Measurements from ENCODE around the gene DNAH6. TPM values are rescaled to one million over a fixed set of nuclear protein-coding genes. Genes with fewer than 3 reads are reported as not detected.
A peak's percentile ranks its signal among the peaks of the same experiment; 100 is the strongest.

The DNAH6 gene
- total RNA-seq, 2 donors from 2014 or later: 0.52 to 1.0 TPM

- H3K9me3 ChIP-seq (ENCODE audit: control insufficient read depth, low read length, poor library complexity, severe bottlenecking): no peaks in the 10 kb centered on the region
- Mint-ChIP-seq H3K4me3 (no peak overlapping the region), H3K27me3 (no peaks in the 10 kb centered on the region), H3K27ac (no peak overlapping the region), H3K36me3 (ENCODE audit: low read depth) (peaks cover 7% of the 10 kb centered on the region), H3K4me1 (peaks cover 19% of the 10 kb centered on the region)
- no peak for DNase-seq
- no peak for ATAC-seq
Measured at GRCh38 chr2:84823229-84823628, 306.9 kb downstream of the DNAH6 start.

GRCh38 chr2:84823788-84824187, 307.5 kb downstream of the DNAH6 start:
- H3K4me3 Mint-ChIP-seq: no peak overlapping the region
- ATAC-seq: no peak
- peaks cover 7% of the 10 kb centered on the region for H3K36me3 Mint-ChIP-seq (ENCODE audit: low read depth)
- H3K27ac Mint-ChIP-seq: no peak overlapping the region
- H3K9me3 ChIP-seq (ENCODE audit: control insufficient read depth, low read length, poor library complexity, severe bottlenecking): no peaks in the 10 kb centered on the region
- no peak for DNase-seq
- no peaks in the 10 kb centered on the region for H3K27me3 Mint-ChIP-seq
- peaks cover 15% of the 10 kb centered on the region for H3K4me1 Mint-ChIP-seq

GRCh38 chr2:84827978-84828575, 311.8 kb downstream of the DNAH6 start:
- no peak for DNase-seq
- Mint-ChIP-seq H3K27ac (no peak overlapping the region), H3K27me3 (no peaks in the 10 kb centered on the region), H3K4me3 (no peak overlapping the region), H3K36me3 (ENCODE audit: low read depth) (peaks cover under 1% of the 10 kb centered on the region), H3K4me1 (peaks cover 18% of the 10 kb centered on the region)
- no peak for ATAC-seq
- H3K9me3 ChIP-seq (ENCODE audit: control insufficient read depth, low read length, poor library complexity, severe bottlenecking): no peaks in the 10 kb centered on the region

- DNase-seq: no peak
- no peak for ATAC-seq
- no peaks in the 10 kb centered on the region for H3K27me3 Mint-ChIP-seq
- no peaks in the 10 kb centered on the region for H3K9me3 ChIP-seq (ENCODE audit: control insufficient read depth, low read length, poor library complexity, severe bottlenecking)
- H3K36me3 Mint-ChIP-seq (ENCODE audit: low read depth): no peaks in the 10 kb centered on the region
- no peak overlapping the region for H3K4me3 Mint-ChIP-seq
- H3K27ac Mint-ChIP-seq: no peak overlapping the region
- peaks cover 28% of the 10 kb centered on the region for H3K4me1 Mint-ChIP-seq
Measured at GRCh38 chr2:84829693-84830092, 313.4 kb downstream of the DNAH6 start.

- ATAC-seq (no peak), DNase-seq (no peak)
- H3K36me3 Mint-ChIP-seq (ENCODE audit: low read depth): no peaks in the 10 kb centered on the region
- no peak overlapping the region for H3K27ac Mint-ChIP-seq
- no peak overlapping the region for H3K4me3 Mint-ChIP-seq
- peaks cover 31% of the 10 kb centered on the region for H3K4me1 Mint-ChIP-seq
- no peaks in the 10 kb centered on the region for H3K27me3 Mint-ChIP-seq
- no peaks in the 10 kb centered on the region for H3K9me3 ChIP-seq (ENCODE audit: control insufficient read depth, low read length, poor library complexity, severe bottlenecking)
Measured at GRCh38 chr2:84830095-84830494, 313.8 kb downstream of the DNAH6 start.

- Mint-ChIP-seq H3K27me3 (no peaks in the 10 kb centered on the region), H3K4me3 (peak overlapping the region; percentile 55), H3K4me1 (peaks cover 31% of the 10 kb centered on the region), H3K36me3 (ENCODE audit: low read depth) (no peaks in the 10 kb centered on the region), H3K27ac (no peak overlapping the region)
- H3K9me3 ChIP-seq (ENCODE audit: control insufficient read depth, low read length, poor library complexity, severe bottlenecking): no peaks in the 10 kb centered on the region
- DNase-seq: no peak
- ATAC-seq: no peak
Measured at GRCh38 chr2:84830758-84831500, 314.6 kb downstream of the DNAH6 start.

- Mint-ChIP-seq H3K36me3 (ENCODE audit: low read depth) (peaks cover 6% of the 10 kb centered on the region), H3K4me3 (peak overlapping the region; percentile 86), H3K27me3 (no peaks in the 10 kb centered on the region), H3K4me1 (peaks cover 31% of the 10 kb centered on the region), H3K27ac (no peak overlapping the region)
- no peak for DNase-seq
- peak; percentile 69 for ATAC-seq
- no peaks in the 10 kb centered on the region for H3K9me3 ChIP-seq (ENCODE audit: control insufficient read depth, low read length, poor library complexity, severe bottlenecking)
Measured at GRCh38 chr2:84832772-84833461, 316.6 kb downstream of the DNAH6 start.

- DNase-seq: no peak
- Mint-ChIP-seq H3K27ac (no peak overlapping the region), H3K27me3 (no peaks in the 10 kb centered on the region)
Measured at GRCh38 chr2:84833481-84834150, 317.3 kb downstream of the DNAH6 start.

GRCh38 chr2:84836215-84836614, 319.9 kb downstream of the DNAH6 start:
- DNase-seq (no peak), ATAC-seq (no peak)
- Mint-ChIP-seq H3K27me3 (no peaks in the 10 kb centered on the region), H3K4me3 (no peak overlapping the region), H3K4me1 (peaks cover 57% of the 10 kb centered on the region), H3K27ac (no peak overlapping the region), H3K36me3 (ENCODE audit: low read depth) (peaks cover 17% of the 10 kb centered on the region)
- H3K9me3 ChIP-seq (ENCODE audit: control insufficient read depth, low read length, poor library complexity, severe bottlenecking): no peaks in the 10 kb centered on the region

More at GRCh38 chr2:84833481-84834150, 317.3 kb downstream of the DNAH6 start:
- peaks cover 10% of the 10 kb centered on the region for H3K36me3 Mint-ChIP-seq (ENCODE audit: low read depth)
- peak; percentile 32 for ATAC-seq
- H3K9me3 ChIP-seq (ENCODE audit: control insufficient read depth, low read length, poor library complexity, severe bottlenecking): no peaks in the 10 kb centered on the region
- H3K4me1 Mint-ChIP-seq: peaks cover 35% of the 10 kb centered on the region
- peak overlapping the region; percentile 86 for H3K4me3 Mint-ChIP-seq

- peaks cover 20% of the 10 kb centered on the region for H3K36me3 Mint-ChIP-seq (ENCODE audit: low read depth)
- peaks cover 50% of the 10 kb centered on the region for H3K4me1 Mint-ChIP-seq
- H3K27ac Mint-ChIP-seq: peak overlapping the region; percentile 100
- peak overlapping the region; percentile 25 for H3K4me3 Mint-ChIP-seq
- H3K27me3 Mint-ChIP-seq: no peaks in the 10 kb centered on the region
- H3K9me3 ChIP-seq (ENCODE audit: control insufficient read depth, low read length, poor library complexity, severe bottlenecking): no peaks in the 10 kb centered on the region
- DNase-seq (no peak), ATAC-seq (no peak)
Measured at GRCh38 chr2:84838434-84839145, 322.3 kb downstream of the DNAH6 start.

GRCh38 chr2:84839851-84840250, 323.6 kb downstream of the DNAH6 start:
- ATAC-seq (peak; percentile 18), DNase-seq (no peak)
- peaks cover 55% of the 10 kb centered on the region for H3K4me1 Mint-ChIP-seq
- H3K9me3 ChIP-seq (ENCODE audit: control insufficient read depth, low read length, poor library complexity, severe bottlenecking): no peaks in the 10 kb centered on the region
- H3K4me3 Mint-ChIP-seq: peak overlapping the region; percentile 92
- peak overlapping the region; percentile 100 for H3K27ac Mint-ChIP-seq
- H3K27me3 Mint-ChIP-seq: no peaks in the 10 kb centered on the region
- H3K36me3 Mint-ChIP-seq (ENCODE audit: low read depth): peaks cover 20% of the 10 kb centered on the region

GRCh38 chr2:84840306-84840705, 324.0 kb downstream of the DNAH6 start:
- Mint-ChIP-seq H3K27me3 (no peaks in the 10 kb centered on the region), H3K27ac (peak overlapping the region; percentile 100), H3K4me3 (peak overlapping the region; percentile 92), H3K36me3 (ENCODE audit: low read depth) (peaks cover 20% of the 10 kb centered on the region), H3K4me1 (peaks cover 53% of the 10 kb centered on the region)
- ATAC-seq: peak; percentile 41
- H3K9me3 ChIP-seq (ENCODE audit: control insufficient read depth, low read length, poor library complexity, severe bottlenecking): no peaks in the 10 kb centered on the region
- no peak for DNase-seq
